ENCODE data around the gene SMYD3. TPM values are rescaled to one million over a fixed set of nuclear protein-coding genes. Genes with fewer than 3 reads are reported as not detected.

The SMYD3 gene
- total and polyA plus RNA-seq, 2 of the 4 experiments (the other 2 are of a cell fraction) = 26.5 to 37.6 TPM

GRCh38 chr1:246372559-246372958, 134.5 kb downstream of the SMYD3 start:
- H3K4me1 ChIP-seq (ENCODE audit: control insufficient read depth, insufficient read depth, low read length) = no peaks in the 10 kb centered on the region
- ChIA-PET CTCF (no interaction called here), POLR2A (ENCODE audit: unreplicated experiment) (no interaction called here)
- no peak overlapping the region for H2AFZ ChIP-seq (replicated peaks; ENCODE audit: low read length, poor library complexity)
- H3K4me2 ChIP-seq (ENCODE audit: low read depth, low read length) = no peak overlapping the region
- in situ Hi-C loops (cut with MboI; ENCODE audit: low sequenced_read_pairs) = no loop called here
- H3K56ac ChIP-seq (ENCODE audit: extremely low read depth, insufficient read depth, low read length) = no peak overlapping the region
- 90% methylated on average over 1 of the region's 6 CpGs; no CpG with 5 or more reads in 1 of the 2 experiments for WGBS, 2 experiments (ENCODE audit: extremely low coverage in 2 of 2, insufficient read length in 1 of 2)
- H2BK15ac ChIP-seq (ENCODE audit: low read depth, low read length) = no peak overlapping the region
- H3K18ac ChIP-seq (ENCODE audit: low read depth, low read length) = no peak overlapping the region
- no peak overlapping the region for H2BK120ac ChIP-seq (ENCODE audit: low read depth, low read length)
- H3K27ac ChIP-seq (ENCODE audit: insufficient read depth, low read length) = no peak overlapping the region
- no peak overlapping the region for H3K4me3 ChIP-seq (ENCODE audit: insufficient read depth, low read depth, low read length)
- ATAC-seq (ENCODE audit: low read depth) = no peak
- H3K36me3 ChIP-seq (ENCODE audit: control insufficient read depth, insufficient read depth, low read length) = no peaks in the 10 kb centered on the region
- dilution Hi-C loops (cut with HindIII; ENCODE audit: low sequenced_read_pairs, unreplicated experiment) = no loop called here
- no peak overlapping the region for H3K9ac ChIP-seq (ENCODE audit: low read depth, low read length)
- H2BK20ac ChIP-seq (ENCODE audit: low read depth, low read length) = no peak overlapping the region
- no peaks in the 10 kb centered on the region; the same call in 1 of the 2 replicates for H3K9me1 ChIP-seq (ENCODE audit: insufficient read depth, low read length)
- no peaks in the 10 kb centered on the region for H3K27me3 ChIP-seq (ENCODE audit: control insufficient read depth, insufficient read depth, low read length)
- H3K4ac ChIP-seq (ENCODE audit: low read depth, low read length) = no peak overlapping the region
- H3K9me3 ChIP-seq (ENCODE audit: control insufficient read depth, insufficient read depth, low read length) = no peaks in the 10 kb centered on the region
- no peaks in the 10 kb centered on the region; the same call in 1 of the 2 replicates for H4K20me1 ChIP-seq (ENCODE audit: insufficient read depth, low read length)
- H4K8ac ChIP-seq (ENCODE audit: low read depth in 2 of 2, low read length in 2 of 2) = no peak overlapping the region
- no peak overlapping the region for H2AK5ac ChIP-seq (ENCODE audit: low read depth, low read length)
- no peak overlapping the region for H4K5ac ChIP-seq (ENCODE audit: low read depth, low read length)
- TF ChIP-seq CTCF (conservative IDR thresholded peaks at IDR 0.05; ENCODE audit: low read depth, low read length) = no peak
- no peak for TF ChIP-seq FOS (IDR thresholded peaks at IDR 0.05; ENCODE audit: low read depth, low read length)
- TF ChIP-seq ELK1 (IDR thresholded peaks at IDR 0.05; ENCODE audit: borderline replicate concordance, low read depth, low read length) = no peak
- TF ChIP-seq MAZ (IDR thresholded peaks at IDR 0.05; ENCODE audit: borderline replicate concordance, low read depth, low read length) = no peak
- TF ChIP-seq MXI1 (IDR thresholded peaks at IDR 0.05; ENCODE audit: borderline replicate concordance, low read depth, low read length) = no peak
- TF ChIP-seq CHD1 (IDR thresholded peaks at IDR 0.05; ENCODE audit: low read depth, low read length) = no peak
- TF ChIP-seq NFE2L2 (IDR thresholded peaks at IDR 0.05; ENCODE audit: low read depth, low read length) = no peak
- TF ChIP-seq SMC3 (IDR thresholded peaks at IDR 0.05; ENCODE audit: low read depth, low read length) = no peak
- H3K79me1 ChIP-seq (ENCODE audit: low read depth in 1 of 2, low read length in 2 of 2) = peaks cover 0 to 4% of the 10 kb centered on the region in 2 experiments; a peak in 3 of 4 replicates
- BruUV-seq (replicated peaks) = no TSS peak
- intact Hi-C loops (cut with micrococcal nuclease) = no loop called here
- no peak for DNase-seq
- H3K14ac ChIP-seq (replicated peaks; ENCODE audit: low read depth, low read length) = no peak overlapping the region
- no peak overlapping the region for H3K23ac ChIP-seq (ENCODE audit: low read depth, low read length)
- H2BK5ac ChIP-seq (ENCODE audit: low read depth, low read length, poor library complexity, severe bottlenecking) = no peak overlapping the region
- no peak overlapping the region for H2AK9ac ChIP-seq (replicated peaks; ENCODE audit: low read depth, low read length, poor library complexity)
- H4K91ac ChIP-seq (ENCODE audit: insufficient read depth, low read depth, low read length) = no peak overlapping the region
